Activated T-cell treated with anti-CD3 and anti-CD28 coated beads, Interleukin-2, amount 50 U/mL, for 4 hours (primary cell): Measurements from ENCODE around the gene MAST1. TPM values are rescaled to one million over a fixed set of nuclear protein-coding genes. Genes with fewer than 3 reads are reported as not detected.

Experiments
- ATAC-seq, 2 donors: fragments of 200-7000 bp; cut with Tn5 transposase; one replicate each; pipeline ENCODE4 v1.10.0; 2021
- DNase-seq: peaks from one replicate; pipeline ENCODE4 v3.0.0-alpha.2; 2020
- H3K27me3 Mint-ChIP-seq: one replicate; pipeline ENCODE4 v1.8.0; 2021; ENCODE audit warnings: low read depth, mixed read lengths
- H3K36me3 Mint-ChIP-seq: one replicate; pipeline ENCODE4 v1.8.0; 2022; ENCODE audit warnings: mixed read lengths; ENCODE audit not compliant: insufficient read depth
- H3K4me1 Mint-ChIP-seq: one replicate; pipeline ENCODE4 v1.8.0; 2021; ENCODE audit warnings: low read depth, mixed read lengths
- H3K4me3 Mint-ChIP-seq: one replicate; pipeline ENCODE4 v1.8.0; 2021; ENCODE audit warnings: mild to moderate bottlenecking, moderate library complexity, mixed read lengths
- H3K9me3 Mint-ChIP-seq: one replicate; pipeline ENCODE4 v1.8.0; 2021; ENCODE audit warnings: mixed read lengths
- total RNA-seq, 3 donors: library from RNA; stranded (reverse); gene quantifications; one replicate each; pipeline ENCODE4 v1.2.1, GENCODE V29; 2021

MAST1 gene
- total RNA-seq, 3 donors from 2014 or later = 0.37 to 1.0 (median 0.38) TPM

DNA sequence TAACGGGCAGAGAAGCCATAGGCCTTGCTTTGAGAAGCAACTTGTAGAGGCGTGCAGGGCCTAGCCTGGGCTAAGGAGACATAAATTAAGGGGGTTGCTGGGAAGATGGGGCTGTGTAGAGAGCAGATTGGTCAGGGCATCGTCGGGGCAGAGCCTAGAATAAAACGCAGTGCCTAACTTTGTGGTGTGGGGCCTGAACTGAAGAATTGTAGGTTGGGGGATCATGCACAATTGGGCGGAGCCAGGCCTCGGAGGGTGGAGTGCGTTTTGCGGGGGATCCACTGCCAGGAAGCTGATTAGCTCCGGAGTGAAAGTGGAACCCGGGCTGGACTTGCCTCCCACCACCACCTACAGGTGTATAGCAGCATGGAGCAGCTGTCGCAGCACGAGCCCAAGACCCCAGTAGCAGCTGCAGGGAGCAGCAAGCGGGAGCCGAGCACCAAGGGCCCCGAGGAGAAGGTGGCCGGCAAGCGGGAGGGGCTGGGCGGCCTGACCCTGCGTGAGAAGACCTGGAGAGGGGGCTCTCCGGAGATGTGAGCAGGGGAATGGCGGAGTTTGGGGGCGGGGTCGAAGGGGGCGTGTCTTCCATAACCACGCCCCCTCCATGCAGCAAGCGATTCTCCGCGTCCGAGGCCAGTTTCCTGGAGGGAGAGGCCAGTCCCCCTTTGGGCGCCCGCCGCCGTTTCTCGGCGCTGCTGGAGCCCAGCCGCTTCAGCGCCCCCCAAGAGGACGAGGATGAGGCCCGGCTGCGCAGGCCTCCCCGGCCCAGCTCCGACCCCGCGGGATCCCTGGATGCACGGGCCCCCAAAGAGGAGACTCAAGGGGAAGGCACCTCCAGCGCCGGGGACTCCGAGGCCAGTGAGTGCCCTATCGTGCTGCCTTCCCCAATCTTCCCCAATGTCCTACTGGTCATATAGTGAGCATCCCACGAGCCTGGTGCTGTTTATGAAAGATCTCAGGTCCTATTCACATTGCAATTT lies 29.1 kb downstream of the MAST1 start:
- H3K27me3 Mint-ChIP-seq = peaks cover 11% of the 10 kb centered on the region
- peaks cover 7% of the 10 kb centered on the region for H3K4me1 Mint-ChIP-seq
- DNase-seq = peak; percentile 51
- H3K36me3 Mint-ChIP-seq = peaks cover 3% of the 10 kb centered on the region
- H3K4me3 Mint-ChIP-seq = peak overlapping the region; percentile 67
- peak; percentile 80 to 87 for ATAC-seq
- no peaks in the 10 kb centered on the region for H3K9me3 Mint-ChIP-seq

DNA sequence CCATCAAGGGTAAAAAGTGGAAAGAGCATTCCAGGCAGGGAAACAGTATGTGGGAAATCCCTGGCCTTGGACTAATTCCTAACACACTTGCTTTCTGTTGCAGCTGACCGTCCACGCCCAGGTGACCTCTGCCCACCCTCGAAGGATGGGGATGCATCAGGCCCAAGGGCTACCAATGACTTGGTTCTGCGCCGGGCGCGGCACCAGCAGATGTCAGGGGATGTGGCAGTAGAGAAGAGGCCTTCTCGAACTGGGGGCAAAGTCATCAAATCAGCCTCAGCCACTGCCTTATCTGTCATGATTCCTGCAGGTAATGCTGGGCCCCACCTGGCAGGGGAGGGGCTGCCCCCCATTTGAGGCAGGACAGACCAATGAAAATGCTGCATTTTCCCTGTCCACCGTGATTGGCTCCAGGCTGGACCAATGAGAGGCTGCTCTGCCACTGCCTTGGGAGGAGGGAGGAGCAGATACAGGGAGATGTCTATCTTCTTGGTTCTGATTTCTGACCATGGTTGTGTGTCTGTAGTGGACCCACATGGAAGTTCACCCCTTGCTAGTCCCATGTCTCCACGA lies 30.3 kb downstream of the MAST1 start:
- DNase-seq (no peak), ATAC-seq (no peak)
- no peaks in the 10 kb centered on the region for H3K9me3 Mint-ChIP-seq
- peak overlapping the region; percentile 29 for H3K4me3 Mint-ChIP-seq
- H3K4me1 Mint-ChIP-seq = peaks cover 7% of the 10 kb centered on the region
- peaks cover 11% of the 10 kb centered on the region for H3K27me3 Mint-ChIP-seq
- H3K36me3 Mint-ChIP-seq = peaks cover 3% of the 10 kb centered on the region

GRCh38 chr19:12871681-12872080 lies 33.4 kb downstream of the MAST1 start:
- Mint-ChIP-seq H3K9me3 (no peaks in the 10 kb centered on the region), H3K4me1 (peaks cover 6% of the 10 kb centered on the region), H3K27me3 (peaks cover 5% of the 10 kb centered on the region), H3K36me3 (peaks cover 7% of the 10 kb centered on the region), H3K4me3 (no peak overlapping the region)
- DNase-seq = no peak
- ATAC-seq = no peak

- DNase-seq (no peak), ATAC-seq (no peak)
- H3K4me3 Mint-ChIP-seq = no peak overlapping the region
- H3K9me3 Mint-ChIP-seq = no peaks in the 10 kb centered on the region
- H3K27me3 Mint-ChIP-seq = peaks cover 3% of the 10 kb centered on the region
- H3K36me3 Mint-ChIP-seq = peaks cover 9% of the 10 kb centered on the region
- H3K4me1 Mint-ChIP-seq = peaks cover 1% of the 10 kb centered on the region
Measured at GRCh38 chr19:12872255-12872654, 33.9 kb downstream of the MAST1 start.

- DNase-seq (peak; percentile 62), ATAC-seq (peak; percentile 77 to 82)
- Mint-ChIP-seq H3K27me3 (peaks cover 1% of the 10 kb centered on the region), H3K4me1 (no peaks in the 10 kb centered on the region), H3K9me3 (no peaks in the 10 kb centered on the region), H3K4me3 (no peak overlapping the region), H3K36me3 (peaks cover 12% of the 10 kb centered on the region)
Measured at GRCh38 chr19:12872941-12873890, 34.9 kb downstream of the MAST1 start.

- Mint-ChIP-seq H3K9me3 (no peaks in the 10 kb centered on the region), H3K27me3 (no peaks in the 10 kb centered on the region), H3K4me1 (no peaks in the 10 kb centered on the region), H3K36me3 (peaks cover 12% of the 10 kb centered on the region), H3K4me3 (no peak overlapping the region)
- no peak for DNase-seq
- ATAC-seq = no peak
Measured at GRCh38 chr19:12873891-12874745, 35.8 kb downstream of the MAST1 start.

- ATAC-seq = no peak
- no peaks in the 10 kb centered on the region for H3K9me3 Mint-ChIP-seq
- no peak for DNase-seq
- H3K4me1 Mint-ChIP-seq = peaks cover 5% of the 10 kb centered on the region
- no peaks in the 10 kb centered on the region for H3K27me3 Mint-ChIP-seq
- no peak overlapping the region for H3K4me3 Mint-ChIP-seq
- H3K36me3 Mint-ChIP-seq = peaks cover 12% of the 10 kb centered on the region
Measured at GRCh38 chr19:12875086-12875485, 36.8 kb downstream of the MAST1 start.

DNA sequence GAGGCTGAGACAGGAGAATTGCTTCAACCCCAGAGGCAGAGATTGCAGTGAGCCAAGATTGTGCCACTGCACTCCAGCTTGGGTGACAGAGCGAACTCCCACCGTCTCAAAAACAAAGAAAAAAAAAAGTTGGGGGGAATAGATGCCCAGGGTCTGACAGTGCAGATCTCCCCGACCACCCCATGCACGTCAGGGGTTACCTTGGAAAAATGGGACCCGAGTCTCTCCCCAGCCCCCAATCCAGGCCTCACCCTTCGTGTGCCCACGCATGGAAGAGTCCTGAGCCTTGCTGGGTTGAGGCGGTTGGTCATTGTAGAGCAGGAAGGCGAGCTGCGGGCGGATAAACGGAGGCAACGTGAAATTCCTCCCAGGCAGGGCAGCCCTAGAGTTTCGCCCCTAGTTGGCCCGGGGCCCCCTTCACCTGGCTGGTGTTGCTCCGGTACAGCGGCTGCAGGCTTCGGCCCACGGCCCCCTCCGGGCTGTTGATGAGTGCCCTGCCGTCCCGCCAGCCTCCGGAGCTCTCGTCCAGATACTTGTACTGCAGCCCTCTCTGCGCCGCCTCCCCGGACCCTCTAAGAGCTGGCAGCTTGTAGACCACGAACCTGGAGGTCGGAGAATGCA lies 42.3 kb downstream of the MAST1 start:
- Mint-ChIP-seq H3K4me3 (peak overlapping the region; percentile 86), H3K27me3 (no peaks in the 10 kb centered on the region), H3K4me1 (peaks cover 21% of the 10 kb centered on the region), H3K36me3 (peaks cover 4% of the 10 kb centered on the region), H3K9me3 (no peaks in the 10 kb centered on the region)
- ATAC-seq (peak; percentile 1 to 4), DNase-seq (no peak)

DNA sequence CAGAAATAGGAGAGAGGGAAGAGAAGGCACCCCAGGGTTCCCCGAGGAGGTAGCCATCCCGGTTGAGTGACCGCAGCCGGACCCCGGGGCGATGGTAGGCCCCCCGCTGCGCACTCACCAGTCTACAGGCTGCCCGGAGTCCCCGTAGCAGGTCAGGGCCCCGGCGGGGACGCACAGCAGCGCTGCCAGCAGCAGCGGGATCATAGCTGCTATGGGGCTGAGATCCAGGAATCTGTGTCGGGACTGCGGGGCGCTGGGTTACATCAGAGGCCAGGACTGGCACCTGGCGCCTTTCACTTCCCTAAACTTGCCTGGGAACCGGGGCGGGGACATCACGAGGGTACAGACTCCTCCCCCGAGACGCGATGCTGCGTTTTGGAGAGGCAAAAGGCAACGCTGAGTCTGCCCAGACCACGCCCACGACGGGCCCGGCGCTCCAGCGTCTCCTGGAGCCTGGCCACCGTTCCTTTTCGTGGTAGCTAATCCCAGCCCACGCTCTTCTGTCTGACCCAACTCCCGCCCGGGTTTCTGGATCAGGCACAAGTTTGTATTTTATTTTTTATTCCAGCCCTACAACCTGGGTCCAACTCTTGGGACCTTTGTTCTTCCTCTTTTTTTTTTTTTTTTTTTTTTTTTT lies 43.0 kb downstream of the MAST1 start, which contains the start of gene DNASE2:
Gene DNASE2 (minus strand): TSS at position 278 of the 637 bp plus-strand sequence. CDS start 74 bp downstream, at position 204.
- peak; percentile 78 to 79 for ATAC-seq
- H3K4me3 Mint-ChIP-seq = peak within 1 kb of the TSS; percentile 86
- H3K27me3 Mint-ChIP-seq = no peaks in the 10 kb centered on the region
- peaks cover 21% of the 10 kb centered on the region for H3K4me1 Mint-ChIP-seq
- H3K9me3 Mint-ChIP-seq = no peaks in the 10 kb centered on the region
- peak; percentile 83 for DNase-seq
- H3K36me3 Mint-ChIP-seq = peaks cover 4% of the 10 kb centered on the region

- peak overlapping the region; percentile 86 for H3K4me3 Mint-ChIP-seq
Measured at GRCh38 chr19:12882589-12882988, 44.3 kb downstream of the MAST1 start.

GRCh38 chr19:12884202-12884601 lies 45.9 kb downstream of the MAST1 start:
- no peaks in the 10 kb centered on the region for H3K36me3 Mint-ChIP-seq
- no peak for DNase-seq
- peaks cover 25% of the 10 kb centered on the region for H3K4me1 Mint-ChIP-seq
- ATAC-seq = no peak
- H3K4me3 Mint-ChIP-seq = no peak overlapping the region
- no peaks in the 10 kb centered on the region for H3K9me3 Mint-ChIP-seq
- H3K27me3 Mint-ChIP-seq = no peaks in the 10 kb centered on the region

More at GRCh38 chr19:12882589-12882988, 44.3 kb downstream of the MAST1 start:
- ATAC-seq (no peak), DNase-seq (no peak)
- Mint-ChIP-seq H3K4me1 (peaks cover 23% of the 10 kb centered on the region), H3K36me3 (peaks cover 2% of the 10 kb centered on the region), H3K9me3 (no peaks in the 10 kb centered on the region), H3K27me3 (no peaks in the 10 kb centered on the region)

DNA sequence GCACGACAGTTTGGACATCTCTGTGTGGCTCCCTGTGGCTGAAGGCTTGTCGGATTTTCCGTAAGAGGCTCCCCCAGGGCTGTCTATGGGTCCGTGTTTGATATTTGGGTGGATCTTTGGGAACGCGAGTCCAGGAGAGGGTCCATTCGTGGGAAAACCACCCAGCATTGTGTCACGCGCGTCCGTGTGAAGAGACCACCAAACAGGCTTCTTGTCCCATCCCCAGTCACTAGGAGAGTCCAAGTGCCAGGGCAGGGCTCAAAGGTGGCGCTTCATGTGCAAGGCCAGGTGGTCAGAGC lies 46.3 kb downstream of the MAST1 start:
- Mint-ChIP-seq H3K27me3 (no peaks in the 10 kb centered on the region), H3K4me1 (peaks cover 24% of the 10 kb centered on the region), H3K4me3 (peak overlapping the region; percentile 83), H3K36me3 (no peaks in the 10 kb centered on the region), H3K9me3 (no peaks in the 10 kb centered on the region)
- DNase-seq (no peak), ATAC-seq (no peak)
